ENCODE data around the gene ROR1. TPM values are rescaled to one million over a fixed set of nuclear protein-coding genes. Genes with fewer than 3 reads are reported as not detected.

The ROR1 gene
- total and polyA plus RNA-seq, 2 of the 4 experiments (the other 2 are of a cell fraction), result 4.4 to 10.0 TPM

GRCh38 chr1:63833363-63834119 is 59.7 kb downstream of the ROR1 start:
- Histone ChIP-seq H2BK120ac (ENCODE audit: low read depth, low read length) (no peak overlapping the region), H2AK5ac (ENCODE audit: low read depth, low read length) (no peak overlapping the region), H3K9ac (ENCODE audit: low read depth, low read length) (no peak overlapping the region), H3K23ac (ENCODE audit: low read depth, low read length) (peak overlapping the region; percentile 56; the same call in 1 of the 2 replicates), H3K18ac (ENCODE audit: low read depth, low read length) (no peak overlapping the region), H3K27ac (ENCODE audit: insufficient read depth, low read length) (no peak overlapping the region), H3K4me1 (ENCODE audit: control insufficient read depth, insufficient read depth, low read length) (peaks cover 2% of the 10 kb centered on the region; the same call in 1 of the 2 replicates), H4K5ac (ENCODE audit: low read depth, low read length) (no peak overlapping the region), H3K56ac (ENCODE audit: extremely low read depth, insufficient read depth, low read length) (no peak overlapping the region), H3K4ac (ENCODE audit: low read depth, low read length) (no peak overlapping the region), H2AFZ (replicated peaks; ENCODE audit: low read length, poor library complexity) (no peak overlapping the region), H3K36me3 (ENCODE audit: control insufficient read depth, insufficient read depth, low read length) (no peaks in the 10 kb centered on the region), H3K79me1 (ENCODE audit: low read depth in 1 of 2, low read length in 2 of 2) (peaks cover 0 to 4% of the 10 kb centered on the region in 2 experiments; a peak in 1 of 4 replicates), H3K4me3 (ENCODE audit: insufficient read depth, low read depth, low read length) (no peak overlapping the region), H4K91ac (ENCODE audit: insufficient read depth, low read depth, low read length) (no peak overlapping the region), H3K27me3 (ENCODE audit: control insufficient read depth, insufficient read depth, low read length) (no peaks in the 10 kb centered on the region), H2BK15ac (ENCODE audit: low read depth, low read length) (no peak overlapping the region), H2AK9ac (replicated peaks; ENCODE audit: low read depth, low read length, poor library complexity) (no peak overlapping the region), H3K14ac (replicated peaks; ENCODE audit: low read depth, low read length) (no peak overlapping the region), H3K4me2 (ENCODE audit: low read depth, low read length) (no peak overlapping the region), H2BK5ac (ENCODE audit: low read depth, low read length, poor library complexity, severe bottlenecking) (no peak overlapping the region), H3K9me3 (ENCODE audit: control insufficient read depth, insufficient read depth, low read length) (no peaks in the 10 kb centered on the region), H2BK20ac (ENCODE audit: low read depth, low read length) (no peak overlapping the region), H3K9me1 (ENCODE audit: insufficient read depth, low read length) (peaks cover 3% of the 10 kb centered on the region; the same call in 1 of the 2 replicates), H4K20me1 (ENCODE audit: insufficient read depth, low read length) (peaks cover 4% of the 10 kb centered on the region; the same call in 1 of the 2 replicates), H4K8ac (ENCODE audit: low read depth in 2 of 2, low read length in 2 of 2) (no peak overlapping the region)
- BruUV-seq (replicated peaks), result no TSS peak
- intact Hi-C loops (cut with micrococcal nuclease) (loop anchor here (5.0 kb wide), 1 partner anchor 56 kb away; no protein-coding TSS in a partner anchor), in situ Hi-C loops (cut with MboI; ENCODE audit: low sequenced_read_pairs) (no loop called here), dilution Hi-C loops (cut with HindIII; ENCODE audit: low sequenced_read_pairs, unreplicated experiment) (no loop called here)
- CTCF ChIA-PET, result interaction anchor here (0.6 kb wide), 1 partner anchor 203 kb away, joined by 4 read pairs; no protein-coding TSS in a partner anchor
- DNase-seq, result no peak
- TF ChIP-seq BHLHE40 (IDR thresholded peaks at IDR 0.05; ENCODE audit: low read depth, low read length) (no peak), MXI1 (IDR thresholded peaks at IDR 0.05; ENCODE audit: borderline replicate concordance, low read depth, low read length) (no peak), FOS (IDR thresholded peaks at IDR 0.05; ENCODE audit: low read depth, low read length) (no peak), MAZ (IDR thresholded peaks at IDR 0.05; ENCODE audit: borderline replicate concordance, low read depth, low read length) (no peak), CEBPB (IDR thresholded peaks at IDR 0.05; ENCODE audit: low read depth, low read length) (no peak), RAD21 (IDR thresholded peaks at IDR 0.05; ENCODE audit: low read length) (no peak), USF2 (IDR thresholded peaks at IDR 0.05; ENCODE audit: low read depth, low read length) (no peak), ELK1 (IDR thresholded peaks at IDR 0.05; ENCODE audit: borderline replicate concordance, low read depth, low read length) (no peak), CHD1 (IDR thresholded peaks at IDR 0.05; ENCODE audit: low read depth, low read length) (no peak), RCOR1 (IDR thresholded peaks at IDR 0.05; ENCODE audit: insufficient replicate concordance, low read length) (no peak)
- WGBS, 2 experiments (ENCODE audit: extremely low coverage in 2 of 2, insufficient read length in 1 of 2), result no CpG with 5 or more reads among the region's 7 CpGs
- ATAC-seq (ENCODE audit: low read depth), result no peak
- POLR2A ChIA-PET (ENCODE audit: unreplicated experiment), result interaction anchor here (0.7 kb wide), 1 partner anchor 1009 kb away, joined by 13 read pairs; no protein-coding TSS in a partner anchor
